HepG2 (cell line): ENCODE data around the gene TPGS1. TPM values are rescaled to one million over a fixed set of nuclear protein-coding genes. Genes with fewer than 3 reads are reported as not detected.
A peak's percentile ranks its signal among the peaks of the same experiment; 100 is the strongest.

Source experiments
- ATAC-seq: fragments of 200-7000 bp; cut with Tn5 transposase; 3 replicates; pipeline ENCODE4 v1.9.1; 2020; ENCODE audit warnings: mild to moderate bottlenecking, moderate library complexity
- BruUV-seq: library from RNA; stranded (reverse); fragments of 400-500 nt; replicated peaks from 2 replicates; lab custom pipeline; 2021; lab: Mats Ljungman, UMichigan
- CTCF ChIA-PET: fragments of 300-600 bp; formaldehyde crosslinking; extraction: SDS; loops from one replicate; lab custom pipeline; 2021; ENCODE audit warnings: low total read pairs, inconsistent platforms, low intra/inter-chr PET ratio; lab: Yijun Ruan, JAX
- POLR2A ChIA-PET: fragments of 350-600 bp; sonication (Branson Sonifier 250); formaldehyde crosslinking; loops from one replicate; lab custom pipeline; 2020; ENCODE audit warnings: antibody characterized with exemption, inconsistent platforms; lab: Yijun Ruan, JAX
- DNase-seq: peaks from one replicate; pipeline ENCODE4 v3.0.0-alpha.2; 2015; ENCODE audit warnings: low spot score
- FAIRE-seq: peaks from 3 replicates; lab custom pipeline; 2011; peaks lifted over from hg19 to GRCh38; lab: Jason Lieb, UNC
- H2AFZ ChIP-seq: one replicate; pipeline ENCODE4 v1.6.1; 2011; ENCODE audit warnings: low read length, inconsistent platforms
- H3K27ac ChIP-seq: fragments of 300-600 bp; 3 replicates; pipeline ENCODE4 v1.8.0; 2011; ENCODE audit warnings: mixed run types, mild to moderate bottlenecking, mixed read lengths, low read length, inconsistent platforms; ENCODE audit not compliant: insufficient read depth; ENCODE audit errors: extremely low read length
- H3K27me3 ChIP-seq, 2 experiments: fragments of 200-600 bp in 1 of 2; 2 replicates in 1 of 2; 3 replicates in 1 of 2; pipeline versions ENCODE4 v1.6.0 to v1.8.0; 2011; ENCODE audit warnings: low read length in 2 of 2, mild to moderate bottlenecking in 2 of 2, moderate library complexity in 2 of 2, inconsistent platforms in 1 of 2; ENCODE audit not compliant: insufficient read depth in 2 of 2, control insufficient read depth in 1 of 2
- H3K36me3 ChIP-seq, 2 experiments: fragments of 200-600 bp in 1 of 2; replicated peaks in 1 of 2; 2 replicates in 1 of 2; 3 replicates in 1 of 2; pipeline versions ENCODE4 v1.5.1 to v1.8.0; 2011; ENCODE audit warnings: low read length in 2 of 2, inconsistent platforms in 1 of 2; ENCODE audit not compliant: insufficient read depth in 2 of 2, control insufficient read depth in 1 of 2
- H3K4me1 ChIP-seq: 2 replicates; pipeline ENCODE4 v1.5.1; 2012; ENCODE audit warnings: low read length, inconsistent platforms; ENCODE audit not compliant: insufficient read depth
- H3K4me2 ChIP-seq: 2 replicates; pipeline ENCODE4 v1.6.0; 2011; ENCODE audit warnings: low read depth, low read length, inconsistent platforms
- H3K4me3 ChIP-seq, 3 experiments: fragments of 200-600 bp in 1 of 3; sonication (generic), shearing (Covaris generic) in 1 of 3; replicated peaks in 1 of 3; 2 replicates each; pipeline ENCODE4 v1.5.1; 2011 to 2016; ENCODE audit warnings: low read length in 3 of 3, inconsistent platforms in 2 of 3, low read depth in 2 of 3, mild to moderate bottlenecking in 2 of 3, control low read depth in 1 of 3, mixed read lengths in 1 of 3; ENCODE audit not compliant: insufficient read depth in 1 of 3
- H3K79me2 ChIP-seq: one replicate; pipeline ENCODE4 v1.6.1; 2011; ENCODE audit warnings: low read length, inconsistent platforms; ENCODE audit not compliant: insufficient read depth
- H3K9ac ChIP-seq: 2 replicates; pipeline ENCODE4 v1.6.0; 2011; ENCODE audit warnings: mild to moderate bottlenecking, low read depth, low read length, inconsistent platforms; ENCODE audit not compliant: insufficient read depth
- H3K9me3 ChIP-seq: 2 replicates; pipeline ENCODE4 v1.5.1; 2012; ENCODE audit warnings: mild to moderate bottlenecking, low read length
- H4K20me1 ChIP-seq: 2 replicates; pipeline ENCODE4 v1.6.0; 2011; ENCODE audit warnings: inconsistent platforms, mild to moderate bottlenecking, low read length, moderate library complexity; ENCODE audit not compliant: insufficient read depth
- KAT8 ChIP-seq: IDR thresholded peaks from 2 replicates; pipeline ENCODE4 v1.6.1; 2016; ENCODE audit warnings: missing genetic modification reagents, missing compliant biosample characterization
- RARA ChIP-seq: IDR thresholded peaks from 2 replicates; pipeline ENCODE4 v1.6.1; 2016; ENCODE audit warnings: missing genetic modification reagents, missing compliant biosample characterization
- ZBTB7A ChIP-seq: sonication (generic); formaldehyde crosslinking; IDR thresholded peaks from 2 replicates; pipeline ENCODE4 v1.8.0; 2022; ENCODE audit warnings: mild to moderate bottlenecking, missing genetic modification reagents
- ZNF350 ChIP-seq: sonication (generic); formaldehyde crosslinking; IDR thresholded peaks from 2 replicates; pipeline ENCODE4 v1.4.0; 2020; ENCODE audit warnings: mild to moderate bottlenecking, low read depth, missing genetic modification reagents, borderline replicate concordance
- WGBS: methylation state at CpG from one replicate; pipeline ENCODE4 v1.1.6; 2017; ENCODE audit warnings: low lambda C conversion rate; 5-methylcytosine and 5-hydroxymethylcytosine counted together
- in situ Hi-C: cut with HindIII; loops from 2 replicates; pipeline ENCODE4 v1.10.0; 2017; ENCODE audit warnings: low pct_unique_long_range_greater_than_20kb; ENCODE audit not compliant: extremely low pct_ligation_motif_present
- intact Hi-C: fragments of 100-400 bp; cut with micrococcal nuclease; formaldehyde crosslinking; loops from one replicate; pipeline ENCODE4 v1.10.0; 2022; ENCODE audit not compliant: unreplicated experiment
- polyA plus RNA-seq, 8 experiments: library from polyadenylated mRNA; depleted of rRNA in 3 of 8; stranded (reverse) in 7 of 8; unstranded in 1 of 8; fragments of >200 nt; fragmentation: Illumina TruSeq in 4 of 8; extraction: Trizol in 4 of 8; gene quantifications; 2 replicates each; pipeline versions ENCODE4 v1.2.1 to v1.2.3, GENCODE V29; 2011 to 2016; ENCODE audit warnings: low read depth in 4 of 8, missing spikeins in 1 of 8, mixed read lengths in 1 of 8; ENCODE audit not compliant: insufficient read depth in 1 of 8
- total RNA-seq, 5 experiments: library from RNA; depleted of rRNA; stranded (reverse); fragments of >200 nt; fragmentation: Illumina TruSeq; extraction: Trizol; gene quantifications; 2 replicates each; pipeline ENCODE4 v1.2.3, GENCODE V29; 2016; ENCODE audit warnings: low read depth in 1 of 5
- TF ChIP-seq, protein P1 (sequence below): sonication (generic); formaldehyde crosslinking; IDR thresholded peaks from 2 replicates; pipeline ENCODE4 v1.5.1; 2020; ENCODE audit warnings: mild to moderate bottlenecking, missing genetic modification reagents, moderate library complexity
- TF ChIP-seq, protein P2 (sequence below): sonication (generic); formaldehyde crosslinking; IDR thresholded peaks from 2 replicates; pipeline ENCODE4 v1.5.1; 2020; ENCODE audit warnings: mild to moderate bottlenecking, missing genetic modification reagents, moderate library complexity
- TF ChIP-seq, protein P3 (sequence below): sonication (generic); formaldehyde crosslinking; IDR thresholded peaks from 2 replicates; pipeline ENCODE4 v1.4.0; 2020; ENCODE audit warnings: missing genetic modification reagents, borderline replicate concordance
- TF ChIP-seq, protein P4 (sequence below): IDR thresholded peaks from 2 replicates; pipeline ENCODE4 v1.4.0; 2020; ENCODE audit warnings: mild to moderate bottlenecking, missing genetic modification reagents

Gene TPGS1
- total and polyA plus RNA-seq, 2 of the 13 experiments (the other 11 are each of a cell fraction or from before 2014, with no cell fraction given): 1.1 to 6.2 TPM

DNA sequence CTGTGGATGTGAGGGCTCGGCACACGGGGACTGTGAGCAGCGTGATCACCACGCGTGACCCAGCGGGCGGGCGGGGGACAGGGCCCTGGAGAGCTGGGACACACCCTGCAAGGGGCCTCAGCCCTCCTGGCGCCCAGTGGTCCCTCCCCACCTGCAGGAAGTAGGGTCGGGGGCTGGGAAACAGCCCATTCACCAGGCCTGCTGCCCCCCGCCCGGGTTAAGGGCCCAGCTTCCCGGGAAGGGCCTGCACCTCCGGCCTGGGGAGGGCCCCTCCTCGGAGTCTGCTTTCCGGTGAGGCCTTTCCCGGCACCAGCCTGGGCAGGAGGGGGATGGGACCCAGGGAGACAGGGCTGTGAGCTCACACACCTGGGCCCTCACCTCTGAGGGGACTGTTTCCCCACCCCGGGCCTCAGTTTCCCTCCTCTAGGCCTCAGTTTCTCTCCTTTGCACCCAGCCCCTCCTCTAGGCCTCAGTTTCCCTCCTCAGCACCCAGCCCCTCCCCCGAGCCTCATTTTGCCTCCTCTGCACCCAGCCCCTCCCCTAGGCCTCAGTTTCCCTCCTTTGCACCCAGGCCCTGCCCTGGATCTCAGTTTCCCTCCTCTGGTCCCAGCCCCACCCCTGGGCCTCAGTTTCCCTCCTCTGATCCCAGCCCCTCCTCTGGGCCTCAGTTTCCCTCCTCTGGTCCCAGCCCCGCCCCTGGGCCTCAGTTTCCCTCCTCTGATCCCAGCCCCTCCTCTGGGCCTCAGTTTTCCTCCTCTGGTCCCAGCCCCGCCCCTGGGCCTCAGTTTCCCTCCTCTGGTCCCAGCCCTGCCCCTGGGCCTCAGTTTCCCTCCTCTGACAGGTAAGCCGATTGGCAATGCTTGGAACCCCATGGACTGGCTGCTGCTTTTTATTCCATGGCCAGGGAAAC lies 12.9 kb upstream of the TPGS1 start:
- POLR2A ChIA-PET: interaction anchor here (0.6 to 2.6 kb wide), 2 partner anchors 12 to 37 kb away, joined by 3 to 23 read pairs; no protein-coding TSS in a partner anchor
- TF ChIP-seq RARA (CRISPR knock-in tag) (peak; percentile 32; the same call in 1 of the 2 replicates), ZNF350 (CRISPR knock-in tag) (no peak), KAT8 (peak; percentile 65), ZBTB7A (CRISPR knock-in tag) (peak; percentile 82; the same call in 1 of the 2 replicates)
- TF ChIP-seq, protein P1, sequence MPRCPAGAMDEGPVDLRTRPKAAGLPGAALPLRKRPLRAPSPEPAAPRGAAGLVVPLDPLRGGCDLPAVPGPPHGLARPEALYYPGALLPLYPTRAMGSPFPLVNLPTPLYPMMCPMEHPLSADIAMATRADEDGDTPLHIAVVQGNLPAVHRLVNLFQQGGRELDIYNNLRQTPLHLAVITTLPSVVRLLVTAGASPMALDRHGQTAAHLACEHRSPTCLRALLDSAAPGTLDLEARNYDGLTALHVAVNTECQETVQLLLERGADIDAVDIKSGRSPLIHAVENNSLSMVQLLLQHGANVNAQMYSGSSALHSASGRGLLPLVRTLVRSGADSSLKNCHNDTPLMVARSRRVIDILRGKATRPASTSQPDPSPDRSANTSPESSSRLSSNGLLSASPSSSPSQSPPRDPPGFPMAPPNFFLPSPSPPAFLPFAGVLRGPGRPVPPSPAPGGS (CRISPR knock-in tag): peak; percentile 54; the same call in 1 of the 2 replicates
- TF ChIP-seq, protein P2, sequence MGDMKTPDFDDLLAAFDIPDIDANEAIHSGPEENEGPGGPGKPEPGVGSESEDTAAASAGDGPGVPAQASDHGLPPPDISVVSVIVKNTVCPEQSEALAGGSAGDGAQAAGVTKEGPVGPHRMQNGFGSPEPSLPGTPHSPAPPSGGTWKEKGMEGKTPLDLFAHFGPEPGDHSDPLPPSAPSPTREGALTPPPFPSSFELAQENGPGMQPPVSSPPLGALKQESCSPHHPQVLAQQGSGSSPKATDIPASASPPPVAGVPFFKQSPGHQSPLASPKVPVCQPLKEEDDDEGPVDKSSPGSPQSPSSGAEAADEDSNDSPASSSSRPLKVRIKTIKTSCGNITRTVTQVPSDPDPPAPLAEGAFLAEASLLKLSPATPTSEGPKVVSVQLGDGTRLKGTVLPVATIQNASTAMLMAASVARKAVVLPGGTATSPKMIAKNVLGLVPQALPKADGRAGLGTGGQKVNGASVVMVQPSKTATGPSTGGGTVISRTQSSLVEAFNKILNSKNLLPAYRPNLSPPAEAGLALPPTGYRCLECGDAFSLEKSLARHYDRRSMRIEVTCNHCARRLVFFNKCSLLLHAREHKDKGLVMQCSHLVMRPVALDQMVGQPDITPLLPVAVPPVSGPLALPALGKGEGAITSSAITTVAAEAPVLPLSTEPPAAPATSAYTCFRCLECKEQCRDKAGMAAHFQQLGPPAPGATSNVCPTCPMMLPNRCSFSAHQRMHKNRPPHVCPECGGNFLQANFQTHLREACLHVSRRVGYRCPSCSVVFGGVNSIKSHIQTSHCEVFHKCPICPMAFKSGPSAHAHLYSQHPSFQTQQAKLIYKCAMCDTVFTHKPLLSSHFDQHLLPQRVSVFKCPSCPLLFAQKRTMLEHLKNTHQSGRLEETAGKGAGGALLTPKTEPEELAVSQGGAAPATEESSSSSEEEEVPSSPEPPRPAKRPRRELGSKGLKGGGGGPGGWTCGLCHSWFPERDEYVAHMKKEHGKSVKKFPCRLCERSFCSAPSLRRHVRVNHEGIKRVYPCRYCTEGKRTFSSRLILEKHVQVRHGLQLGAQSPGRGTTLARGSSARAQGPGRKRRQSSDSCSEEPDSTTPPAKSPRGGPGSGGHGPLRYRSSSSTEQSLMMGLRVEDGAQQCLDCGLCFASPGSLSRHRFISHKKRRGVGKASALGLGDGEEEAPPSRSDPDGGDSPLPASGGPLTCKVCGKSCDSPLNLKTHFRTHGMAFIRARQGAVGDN (CRISPR knock-in tag): peak; percentile 73
- TF ChIP-seq, protein P3, sequence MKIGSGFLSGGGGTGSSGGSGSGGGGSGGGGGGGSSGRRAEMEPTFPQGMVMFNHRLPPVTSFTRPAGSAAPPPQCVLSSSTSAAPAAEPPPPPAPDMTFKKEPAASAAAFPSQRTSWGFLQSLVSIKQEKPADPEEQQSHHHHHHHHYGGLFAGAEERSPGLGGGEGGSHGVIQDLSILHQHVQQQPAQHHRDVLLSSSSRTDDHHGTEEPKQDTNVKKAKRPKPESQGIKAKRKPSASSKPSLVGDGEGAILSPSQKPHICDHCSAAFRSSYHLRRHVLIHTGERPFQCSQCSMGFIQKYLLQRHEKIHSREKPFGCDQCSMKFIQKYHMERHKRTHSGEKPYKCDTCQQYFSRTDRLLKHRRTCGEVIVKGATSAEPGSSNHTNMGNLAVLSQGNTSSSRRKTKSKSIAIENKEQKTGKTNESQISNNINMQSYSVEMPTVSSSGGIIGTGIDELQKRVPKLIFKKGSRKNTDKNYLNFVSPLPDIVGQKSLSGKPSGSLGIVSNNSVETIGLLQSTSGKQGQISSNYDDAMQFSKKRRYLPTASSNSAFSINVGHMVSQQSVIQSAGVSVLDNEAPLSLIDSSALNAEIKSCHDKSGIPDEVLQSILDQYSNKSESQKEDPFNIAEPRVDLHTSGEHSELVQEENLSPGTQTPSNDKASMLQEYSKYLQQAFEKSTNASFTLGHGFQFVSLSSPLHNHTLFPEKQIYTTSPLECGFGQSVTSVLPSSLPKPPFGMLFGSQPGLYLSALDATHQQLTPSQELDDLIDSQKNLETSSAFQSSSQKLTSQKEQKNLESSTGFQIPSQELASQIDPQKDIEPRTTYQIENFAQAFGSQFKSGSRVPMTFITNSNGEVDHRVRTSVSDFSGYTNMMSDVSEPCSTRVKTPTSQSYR (CRISPR knock-in tag): peak; percentile 85
- TF ChIP-seq, protein P4, sequence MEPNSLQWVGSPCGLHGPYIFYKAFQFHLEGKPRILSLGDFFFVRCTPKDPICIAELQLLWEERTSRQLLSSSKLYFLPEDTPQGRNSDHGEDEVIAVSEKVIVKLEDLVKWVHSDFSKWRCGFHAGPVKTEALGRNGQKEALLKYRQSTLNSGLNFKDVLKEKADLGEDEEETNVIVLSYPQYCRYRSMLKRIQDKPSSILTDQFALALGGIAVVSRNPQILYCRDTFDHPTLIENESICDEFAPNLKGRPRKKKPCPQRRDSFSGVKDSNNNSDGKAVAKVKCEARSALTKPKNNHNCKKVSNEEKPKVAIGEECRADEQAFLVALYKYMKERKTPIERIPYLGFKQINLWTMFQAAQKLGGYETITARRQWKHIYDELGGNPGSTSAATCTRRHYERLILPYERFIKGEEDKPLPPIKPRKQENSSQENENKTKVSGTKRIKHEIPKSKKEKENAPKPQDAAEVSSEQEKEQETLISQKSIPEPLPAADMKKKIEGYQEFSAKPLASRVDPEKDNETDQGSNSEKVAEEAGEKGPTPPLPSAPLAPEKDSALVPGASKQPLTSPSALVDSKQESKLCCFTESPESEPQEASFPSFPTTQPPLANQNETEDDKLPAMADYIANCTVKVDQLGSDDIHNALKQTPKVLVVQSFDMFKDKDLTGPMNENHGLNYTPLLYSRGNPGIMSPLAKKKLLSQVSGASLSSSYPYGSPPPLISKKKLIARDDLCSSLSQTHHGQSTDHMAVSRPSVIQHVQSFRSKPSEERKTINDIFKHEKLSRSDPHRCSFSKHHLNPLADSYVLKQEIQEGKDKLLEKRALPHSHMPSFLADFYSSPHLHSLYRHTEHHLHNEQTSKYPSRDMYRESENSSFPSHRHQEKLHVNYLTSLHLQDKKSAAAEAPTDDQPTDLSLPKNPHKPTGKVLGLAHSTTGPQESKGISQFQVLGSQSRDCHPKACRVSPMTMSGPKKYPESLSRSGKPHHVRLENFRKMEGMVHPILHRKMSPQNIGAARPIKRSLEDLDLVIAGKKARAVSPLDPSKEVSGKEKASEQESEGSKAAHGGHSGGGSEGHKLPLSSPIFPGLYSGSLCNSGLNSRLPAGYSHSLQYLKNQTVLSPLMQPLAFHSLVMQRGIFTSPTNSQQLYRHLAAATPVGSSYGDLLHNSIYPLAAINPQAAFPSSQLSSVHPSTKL: peak; percentile 43

More for the DNA sequence above, 12.9 kb upstream of the TPGS1 start:
- no peak for FAIRE-seq
- H2AFZ ChIP-seq: no peak overlapping the region
- no peaks in the 10 kb centered on the region for H4K20me1 ChIP-seq
- H3K4me3 ChIP-seq: peak overlapping the region in 2 of 3 experiments; percentile 44 to 67; a peak in 3 of 6 replicates
- DNase-seq: no peak
- H3K4me2 ChIP-seq: peak overlapping the region; percentile 67
- WGBS: 12% methylated on average over 19 of the region's 22 CpGs
- H3K4me1 ChIP-seq: peaks cover 56% of the 10 kb centered on the region
- CTCF ChIA-PET: interaction anchor here (1.5 kb wide), 1 partner anchor 16 kb away, joined by 5 read pairs; no protein-coding TSS in a partner anchor
- intact Hi-C loops: no loop called here
- H3K27me3 ChIP-seq: peaks cover 0 to 4% of the 10 kb centered on the region in 2 experiments; a peak in 2 of 5 replicates
- H3K79me2 ChIP-seq: peaks cover 3% of the 10 kb centered on the region
- peak overlapping the region; percentile 63 for H3K9ac ChIP-seq
- H3K36me3 ChIP-seq: no peaks in the 10 kb centered on the region
- no peak overlapping the region for H3K27ac ChIP-seq
- ATAC-seq: peak; percentile 6; the same call in 1 of the 3 replicates
- no peaks in the 10 kb centered on the region for H3K9me3 ChIP-seq
- in situ Hi-C loops: no loop called here
- BruUV-seq: no TSS peak
